ENCODE results near the gene ARHGDIB.
A peak's percentile ranks its signal among the peaks of the same experiment; 100 is the strongest.

ARHGDIB gene

GRCh38 chr12:14951851-14952250, 9.6 kb downstream of the ARHGDIB start:
- no peak for TF ChIP-seq CREB1 (IDR thresholded peaks at IDR 0.05; ENCODE audit: low read depth)
- no peak for TF ChIP-seq TCF12 (IDR thresholded peaks at IDR 0.05; ENCODE audit: low read depth)
- TF ChIP-seq RAD21 (IDR thresholded peaks at IDR 0.05; ENCODE audit: low read depth): no peak
- TF ChIP-seq TEAD4 (IDR thresholded peaks at IDR 0.05): no peak
- TF ChIP-seq CEBPB (IDR thresholded peaks at IDR 0.05): no peak
- no peak for TF ChIP-seq MAX (IDR thresholded peaks at IDR 0.05)
- no peak for TF ChIP-seq EGR1 (IDR thresholded peaks at IDR 0.05)
- TF ChIP-seq YY1 (IDR thresholded peaks at IDR 0.05; ENCODE audit: low read depth): no peak
- TF ChIP-seq FOXM1 (IDR thresholded peaks at IDR 0.05; ENCODE audit: borderline replicate concordance, low read depth): no peak
- no peak for TF ChIP-seq NFIC (IDR thresholded peaks at IDR 0.05)
- TF ChIP-seq EP300 (IDR thresholded peaks at IDR 0.05; ENCODE audit: borderline replicate concordance): no peak
- TF ChIP-seq, protein P1, sequence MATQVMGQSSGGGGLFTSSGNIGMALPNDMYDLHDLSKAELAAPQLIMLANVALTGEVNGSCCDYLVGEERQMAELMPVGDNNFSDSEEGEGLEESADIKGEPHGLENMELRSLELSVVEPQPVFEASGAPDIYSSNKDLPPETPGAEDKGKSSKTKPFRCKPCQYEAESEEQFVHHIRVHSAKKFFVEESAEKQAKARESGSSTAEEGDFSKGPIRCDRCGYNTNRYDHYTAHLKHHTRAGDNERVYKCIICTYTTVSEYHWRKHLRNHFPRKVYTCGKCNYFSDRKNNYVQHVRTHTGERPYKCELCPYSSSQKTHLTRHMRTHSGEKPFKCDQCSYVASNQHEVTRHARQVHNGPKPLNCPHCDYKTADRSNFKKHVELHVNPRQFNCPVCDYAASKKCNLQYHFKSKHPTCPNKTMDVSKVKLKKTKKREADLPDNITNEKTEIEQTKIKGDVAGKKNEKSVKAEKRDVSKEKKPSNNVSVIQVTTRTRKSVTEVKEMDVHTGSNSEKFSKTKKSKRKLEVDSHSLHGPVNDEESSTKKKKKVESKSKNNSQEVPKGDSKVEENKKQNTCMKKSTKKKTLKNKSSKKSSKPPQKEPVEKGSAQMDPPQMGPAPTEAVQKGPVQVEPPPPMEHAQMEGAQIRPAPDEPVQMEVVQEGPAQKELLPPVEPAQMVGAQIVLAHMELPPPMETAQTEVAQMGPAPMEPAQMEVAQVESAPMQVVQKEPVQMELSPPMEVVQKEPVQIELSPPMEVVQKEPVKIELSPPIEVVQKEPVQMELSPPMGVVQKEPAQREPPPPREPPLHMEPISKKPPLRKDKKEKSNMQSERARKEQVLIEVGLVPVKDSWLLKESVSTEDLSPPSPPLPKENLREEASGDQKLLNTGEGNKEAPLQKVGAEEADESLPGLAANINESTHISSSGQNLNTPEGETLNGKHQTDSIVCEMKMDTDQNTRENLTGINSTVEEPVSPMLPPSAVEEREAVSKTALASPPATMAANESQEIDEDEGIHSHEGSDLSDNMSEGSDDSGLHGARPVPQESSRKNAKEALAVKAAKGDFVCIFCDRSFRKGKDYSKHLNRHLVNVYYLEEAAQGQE (IDR thresholded peaks at IDR 0.05; ENCODE audit: low read depth): no peak
- no peak for TF ChIP-seq ZBTB7A (IDR thresholded peaks at IDR 0.05; ENCODE audit: low read depth)
- TF ChIP-seq USF1 (IDR thresholded peaks at IDR 0.05): no peak
- no peak for TF ChIP-seq TAF1 (IDR thresholded peaks at IDR 0.05; ENCODE audit: low read depth)

DNA sequence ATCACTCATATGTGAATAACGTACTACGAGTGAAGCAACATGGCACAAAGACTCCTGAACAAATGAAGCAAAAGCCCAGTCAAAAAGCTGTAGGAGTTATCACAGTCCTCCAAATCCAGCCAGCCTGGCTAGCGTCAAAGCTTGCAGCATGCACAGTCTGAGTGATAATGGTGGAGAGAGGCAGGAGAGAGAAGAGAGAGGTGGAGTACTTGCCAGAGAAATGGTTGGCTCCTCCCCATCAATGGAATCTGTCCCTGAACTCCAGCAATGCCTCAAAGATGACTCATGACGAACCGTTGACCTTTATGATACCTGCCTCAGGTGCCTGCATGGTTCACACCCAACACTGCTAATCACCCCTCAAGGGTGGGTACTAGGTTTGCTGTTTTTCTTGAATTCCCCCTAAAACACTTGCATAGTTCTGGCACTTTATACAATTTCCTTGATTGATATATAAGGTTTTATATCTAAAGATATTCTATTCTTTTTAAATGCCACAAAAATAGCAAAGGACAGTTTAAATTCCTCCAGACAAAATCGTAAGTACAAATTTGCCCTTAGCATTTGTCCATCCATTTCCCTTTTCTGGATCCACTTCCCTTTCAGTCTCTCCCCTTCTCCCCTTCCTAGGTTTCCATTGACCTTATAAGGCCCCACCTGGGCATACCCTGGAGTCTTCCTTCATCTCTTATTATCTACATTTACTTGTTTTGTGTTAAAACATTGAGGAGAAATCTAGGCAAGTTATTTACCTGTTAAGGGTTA, 10.2 kb downstream of the ARHGDIB start:
- TF ChIP-seq FOXM1 (IDR thresholded peaks at IDR 0.05; ENCODE audit: borderline replicate concordance, low read depth): no peak
- no peak for TF ChIP-seq TAF1 (IDR thresholded peaks at IDR 0.05; ENCODE audit: low read depth)
- TF ChIP-seq TEAD4 (IDR thresholded peaks at IDR 0.05): peak; percentile 80
- TF ChIP-seq CREB1 (IDR thresholded peaks at IDR 0.05; ENCODE audit: low read depth): no peak
- no peak for TF ChIP-seq TCF12 (IDR thresholded peaks at IDR 0.05; ENCODE audit: low read depth)
- no peak for TF ChIP-seq ZBTB7A (IDR thresholded peaks at IDR 0.05; ENCODE audit: low read depth)
- TF ChIP-seq, protein P1 (IDR thresholded peaks at IDR 0.05; ENCODE audit: low read depth): no peak
- TF ChIP-seq YY1 (IDR thresholded peaks at IDR 0.05; ENCODE audit: low read depth): peak; percentile 52; the same call in 1 of the 2 replicates
- TF ChIP-seq EP300 (IDR thresholded peaks at IDR 0.05; ENCODE audit: borderline replicate concordance): no peak; the same call in 1 of the 2 replicates
- TF ChIP-seq MAX (IDR thresholded peaks at IDR 0.05): peak; percentile 94
- TF ChIP-seq CEBPB (IDR thresholded peaks at IDR 0.05): no peak
- no peak for TF ChIP-seq RAD21 (IDR thresholded peaks at IDR 0.05; ENCODE audit: low read depth)
- TF ChIP-seq USF1 (IDR thresholded peaks at IDR 0.05): no peak

DNA sequence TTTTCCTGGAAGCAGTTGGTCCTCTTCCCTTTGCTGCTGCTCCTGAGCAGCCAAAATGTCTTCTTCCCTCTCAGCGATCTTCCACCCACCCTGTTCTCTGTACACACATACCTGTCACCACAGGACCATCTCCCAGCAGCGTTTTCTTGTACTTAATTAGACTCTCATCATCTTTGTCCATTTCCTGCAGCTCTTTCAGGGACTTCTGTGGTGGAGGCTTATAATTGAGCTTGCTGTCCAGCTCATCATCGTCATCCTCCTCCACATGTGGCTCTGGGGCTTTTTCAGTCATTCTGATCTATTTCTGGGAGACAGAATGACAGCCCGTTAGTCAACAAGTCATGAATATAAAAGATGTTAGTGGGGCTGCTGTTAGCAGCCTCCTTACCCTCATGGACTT, 11.0 kb downstream of the ARHGDIB start:
- TF ChIP-seq EP300 (IDR thresholded peaks at IDR 0.05; ENCODE audit: borderline replicate concordance) (no peak), TEAD4 (IDR thresholded peaks at IDR 0.05) (no peak), YY1 (IDR thresholded peaks at IDR 0.05; ENCODE audit: low read depth) (no peak), RAD21 (IDR thresholded peaks at IDR 0.05; ENCODE audit: low read depth) (no peak), EGR1 (IDR thresholded peaks at IDR 0.05) (no peak), FOXM1 (IDR thresholded peaks at IDR 0.05; ENCODE audit: borderline replicate concordance, low read depth) (no peak), USF1 (IDR thresholded peaks at IDR 0.05) (no peak), NFIC (IDR thresholded peaks at IDR 0.05) (no peak), CREB1 (IDR thresholded peaks at IDR 0.05; ENCODE audit: low read depth) (no peak), TCF12 (IDR thresholded peaks at IDR 0.05; ENCODE audit: low read depth) (no peak), ZBTB7A (IDR thresholded peaks at IDR 0.05; ENCODE audit: low read depth) (no peak), MAX (IDR thresholded peaks at IDR 0.05) (no peak), TAF1 (IDR thresholded peaks at IDR 0.05; ENCODE audit: low read depth) (no peak), CEBPB (IDR thresholded peaks at IDR 0.05) (no peak)
- TF ChIP-seq, protein P1 (IDR thresholded peaks at IDR 0.05; ENCODE audit: low read depth): no peak

All from Ishikawa (cell line).